GM12878 (cell line): Measurements from ENCODE around the gene PRKAA1. TPM values are rescaled to one million over a fixed set of nuclear protein-coding genes. Genes with fewer than 3 reads are reported as not detected.
A peak's percentile ranks its signal among the peaks of the same experiment; 100 is the strongest.

Experiments
- BCL3 ChIP-seq: IDR thresholded peaks from 2 replicates; pipeline ENCODE4 v1.6.1; 2011; ENCODE audit warnings: borderline replicate concordance, low read depth, mild to moderate bottlenecking, moderate library complexity, low read length; ENCODE audit not compliant: insufficient read depth, poor library complexity, severe bottlenecking
- CEBPB ChIP-seq, 2 experiments: fragments of 150-350 bp in 1 of 2; IDR thresholded peaks; 2 replicates each; pipeline ENCODE4 v1.6.1; 2012 to 2014; ENCODE audit warnings: low read depth in 2 of 2, low read length in 2 of 2, borderline replicate concordance in 1 of 2, inconsistent platforms in 1 of 2
- CHD1 ChIP-seq: IDR thresholded peaks from 2 replicates; pipeline ENCODE4 v1.6.1; 2012; ENCODE audit warnings: low read depth, low read length, improper control_type of control experiment
- CTCF ChIP-seq, 3 experiments: IDR thresholded peaks in 2 of 3; conservative IDR thresholded peaks in 1 of 3; 2 replicates each; pipeline ENCODE4 v1.5.1; 2011; ENCODE audit warnings: low read depth in 3 of 3, low read length in 3 of 3, mild to moderate bottlenecking in 3 of 3, control low read depth in 2 of 3, moderate library complexity in 2 of 3, inconsistent platforms in 1 of 3, mixed read lengths in 1 of 3; ENCODE audit not compliant: control insufficient read depth in 2 of 3, insufficient read depth in 1 of 3; ENCODE audit errors: extremely low read depth in 1 of 3
- ETV6 ChIP-seq, 2 experiments: fragments of 450-650 bp in 1 of 2; IDR thresholded peaks in 1 of 2; conservative IDR thresholded peaks in 1 of 2; 2 replicates each; pipeline ENCODE4 v1.6.1; 2014; ENCODE audit warnings: antibody characterized with exemption in 1 of 2, borderline replicate concordance in 1 of 2, low read depth in 1 of 2, mild to moderate bottlenecking in 1 of 2, moderate library complexity in 1 of 2
- EZH2 ChIP-seq: IDR thresholded peaks from 2 replicates; pipeline ENCODE4 v1.6.1; 2012; ENCODE audit warnings: low read depth, mild to moderate bottlenecking, control low read depth, inconsistent platforms, low read length, borderline replicate concordance; ENCODE audit not compliant: control insufficient read depth
- MAX ChIP-seq: IDR thresholded peaks from 2 replicates; pipeline ENCODE4 v1.6.1; 2012; ENCODE audit warnings: low read depth, low read length, improper control_type of control experiment
- MYB ChIP-seq: fragments of 150-350 bp; IDR thresholded peaks from 2 replicates; pipeline ENCODE4 v1.6.1; 2014; ENCODE audit warnings: mild to moderate bottlenecking, low read depth, low read length, borderline replicate concordance
- RB1 ChIP-seq: fragments of 450-650 bp; formaldehyde crosslinking; IDR thresholded peaks from 2 replicates; pipeline ENCODE4 v1.6.1; 2017; ENCODE audit warnings: mild to moderate bottlenecking, borderline replicate concordance
- SMAD5 ChIP-seq: IDR thresholded peaks from 2 replicates; pipeline ENCODE4 v1.6.1; 2016; ENCODE audit warnings: antibody characterized with exemption, low read depth
- SP1 ChIP-seq: IDR thresholded peaks from one replicate; pipeline ENCODE4 v1.6.1; 2011; ENCODE audit warnings: low read depth, low read length
- STAT1 ChIP-seq: fragments of 450-650 bp; conservative IDR thresholded peaks from 2 replicates; pipeline ENCODE4 v1.6.1; 2014; ENCODE audit warnings: antibody characterized with exemption, mild to moderate bottlenecking
- ZBTB4 ChIP-seq: fragments of 450-650 bp; formaldehyde crosslinking; IDR thresholded peaks from 2 replicates; pipeline ENCODE4 v1.4.0; 2022; ENCODE audit warnings: mild to moderate bottlenecking, moderate library complexity
- ZNF384 ChIP-seq: IDR thresholded peaks from 2 replicates; pipeline ENCODE4 v1.6.1; 2012; ENCODE audit warnings: low read depth, mild to moderate bottlenecking, low read length, improper control_type of control experiment, borderline replicate concordance
- ZSCAN29 ChIP-seq: fragments of 450-650 bp; IDR thresholded peaks from 2 replicates; pipeline ENCODE4 v1.6.1; 2017; ENCODE audit warnings: mild to moderate bottlenecking, moderate library complexity
- polyA plus RNA-seq, 11 experiments: library from polyadenylated mRNA; depleted of rRNA in 4 of 11; unstranded in 6 of 11; stranded (reverse) in 5 of 11; fragments of >200 nt; fragmentation: Nextera tagmentation in 4 of 11; fragmentation: Illumina TruSeq in 1 of 11; extraction: Ambion mirVana in 4 of 11; extraction: Trizol in 1 of 11; gene quantifications; 1 replicate in 1 of 11; 2 replicates in 10 of 11; pipeline versions ENCODE4 v1.2.1 to v1.2.3, GENCODE V29; 2011 to 2016; ENCODE audit warnings: inconsistent platforms in 2 of 11, missing spikeins in 2 of 11, low read depth in 1 of 11
- total RNA-seq, 4 experiments: library from RNA; depleted of rRNA in 3 of 4; stranded (reverse); fragments of >200 nt in 3 of 4; fragmentation: Illumina TruSeq in 1 of 4; extraction: Trizol in 1 of 4; gene quantifications; 2 replicates each; pipeline versions ENCODE4 v1.2.1 to v1.2.3, GENCODE V29; 2013 to 2021
- TF ChIP-seq, protein P1 (sequence below): fragments of 450-650 bp; formaldehyde crosslinking; IDR thresholded peaks from 2 replicates; pipeline ENCODE4 v1.4.0; 2020; ENCODE audit warnings: mild to moderate bottlenecking, moderate library complexity

PRKAA1 gene
- total and polyA plus RNA-seq, 10 of the 15 experiments (the other 5 are each of a cell fraction or from before 2014, with no cell fraction given), result 13.6 to 55.5 (median 29.6) TPM

- no peak for TF ChIP-seq CEBPB (IDR thresholded peaks at IDR 0.05; ENCODE audit: borderline replicate concordance in 1 of 2, low read depth in 2 of 2, low read length in 2 of 2)
- no peak for TF ChIP-seq ZSCAN29
- TF ChIP-seq STAT1, result no peak
- TF ChIP-seq SMAD5, result no peak
- peak; percentile 36 for TF ChIP-seq SP1
- peak; percentile 100; the same call in 1 of the 2 replicates for TF ChIP-seq RB1
- peak; percentile 53 for TF ChIP-seq BCL3
- TF ChIP-seq, protein P1, sequence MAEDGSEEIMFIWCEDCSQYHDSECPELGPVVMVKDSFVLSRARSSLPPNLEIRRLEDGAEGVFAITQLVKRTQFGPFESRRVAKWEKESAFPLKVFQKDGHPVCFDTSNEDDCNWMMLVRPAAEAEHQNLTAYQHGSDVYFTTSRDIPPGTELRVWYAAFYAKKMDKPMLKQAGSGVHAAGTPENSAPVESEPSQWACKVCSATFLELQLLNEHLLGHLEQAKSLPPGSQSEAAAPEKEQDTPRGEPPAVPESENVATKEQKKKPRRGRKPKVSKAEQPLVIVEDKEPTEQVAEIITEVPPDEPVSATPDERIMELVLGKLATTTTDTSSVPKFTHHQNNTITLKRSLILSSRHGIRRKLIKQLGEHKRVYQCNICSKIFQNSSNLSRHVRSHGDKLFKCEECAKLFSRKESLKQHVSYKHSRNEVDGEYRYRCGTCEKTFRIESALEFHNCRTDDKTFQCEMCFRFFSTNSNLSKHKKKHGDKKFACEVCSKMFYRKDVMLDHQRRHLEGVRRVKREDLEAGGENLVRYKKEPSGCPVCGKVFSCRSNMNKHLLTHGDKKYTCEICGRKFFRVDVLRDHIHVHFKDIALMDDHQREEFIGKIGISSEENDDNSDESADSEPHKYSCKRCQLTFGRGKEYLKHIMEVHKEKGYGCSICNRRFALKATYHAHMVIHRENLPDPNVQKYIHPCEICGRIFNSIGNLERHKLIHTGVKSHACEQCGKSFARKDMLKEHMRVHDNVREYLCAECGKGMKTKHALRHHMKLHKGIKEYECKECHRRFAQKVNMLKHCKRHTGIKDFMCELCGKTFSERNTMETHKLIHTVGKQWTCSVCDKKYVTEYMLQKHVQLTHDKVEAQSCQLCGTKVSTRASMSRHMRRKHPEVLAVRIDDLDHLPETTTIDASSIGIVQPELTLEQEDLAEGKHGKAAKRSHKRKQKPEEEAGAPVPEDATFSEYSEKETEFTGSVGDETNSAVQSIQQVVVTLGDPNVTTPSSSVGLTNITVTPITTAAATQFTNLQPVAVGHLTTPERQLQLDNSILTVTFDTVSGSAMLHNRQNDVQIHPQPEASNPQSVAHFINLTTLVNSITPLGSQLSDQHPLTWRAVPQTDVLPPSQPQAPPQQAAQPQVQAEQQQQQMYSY (CRISPR knock-in tag), result no peak
- peak; percentile 92 for TF ChIP-seq MAX
- no peak for TF ChIP-seq EZH2
- TF ChIP-seq CHD1, result no peak
- peak; percentile 61 to 87 (median 69) for TF ChIP-seq CTCF (IDR thresholded peaks at IDR 0.05 in 2 of 3, conservative IDR thresholded peaks at IDR 0.05 in 1 of 3; ENCODE audit: control insufficient read depth in 2 of 3, extremely low read depth in 1 of 3, insufficient read depth in 1 of 3, low read depth in 3 of 3, low read length in 3 of 3)
- no peak for TF ChIP-seq MYB
- TF ChIP-seq ZNF384, result no peak
- no peak for TF ChIP-seq ETV6 (conservative IDR thresholded peaks at IDR 0.05 in 1 of 2, IDR thresholded peaks at IDR 0.05 in 1 of 2; ENCODE audit: borderline replicate concordance in 1 of 2, low read depth in 1 of 2)
- no peak for TF ChIP-seq ZBTB4
These were observed 42.5 kb downstream of the PRKAA1 start, which contains the start of gene TTC33 (continued) for GRCh38 chr5:40755407-40756365.
